SU-DHL-6 (cell line): ENCODE results near the gene PCDH12.

Experiments used
- EZH2phosphoT487 ChIP-seq: fragments of 200-600 bp; sonication (generic), shearing (Covaris generic); conservative IDR thresholded peaks from 2 replicates; pipeline ENCODE4 v1.6.1; 2018; ENCODE audit warnings: mild to moderate bottlenecking, antibody characterized with exemption, low read length, moderate library complexity, mixed read lengths
- TF ChIP-seq, protein P1 (sequence below): fragments of 200-600 bp; sonication (generic); IDR thresholded peaks from one replicate; pipeline ENCODE4 v1.5.1; 2017; ENCODE audit warnings: antibody characterized with exemption, mild to moderate bottlenecking, low read length, moderate library complexity; ENCODE audit not compliant: insufficient read depth, poor library complexity, severe bottlenecking

GRCh38 chr5:141960018-141960417 lies 2.0 kb upstream of the PCDH12 start:
- TF ChIP-seq, protein P1, sequence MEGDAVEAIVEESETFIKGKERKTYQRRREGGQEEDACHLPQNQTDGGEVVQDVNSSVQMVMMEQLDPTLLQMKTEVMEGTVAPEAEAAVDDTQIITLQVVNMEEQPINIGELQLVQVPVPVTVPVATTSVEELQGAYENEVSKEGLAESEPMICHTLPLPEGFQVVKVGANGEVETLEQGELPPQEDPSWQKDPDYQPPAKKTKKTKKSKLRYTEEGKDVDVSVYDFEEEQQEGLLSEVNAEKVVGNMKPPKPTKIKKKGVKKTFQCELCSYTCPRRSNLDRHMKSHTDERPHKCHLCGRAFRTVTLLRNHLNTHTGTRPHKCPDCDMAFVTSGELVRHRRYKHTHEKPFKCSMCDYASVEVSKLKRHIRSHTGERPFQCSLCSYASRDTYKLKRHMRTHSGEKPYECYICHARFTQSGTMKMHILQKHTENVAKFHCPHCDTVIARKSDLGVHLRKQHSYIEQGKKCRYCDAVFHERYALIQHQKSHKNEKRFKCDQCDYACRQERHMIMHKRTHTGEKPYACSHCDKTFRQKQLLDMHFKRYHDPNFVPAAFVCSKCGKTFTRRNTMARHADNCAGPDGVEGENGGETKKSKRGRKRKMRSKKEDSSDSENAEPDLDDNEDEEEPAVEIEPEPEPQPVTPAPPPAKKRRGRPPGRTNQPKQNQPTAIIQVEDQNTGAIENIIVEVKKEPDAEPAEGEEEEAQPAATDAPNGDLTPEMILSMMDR, result no peak
- no peak for TF ChIP-seq EZH2phosphoT487
